ENCODE data around the gene CAAP1.

Gene CAAP1

GRCh38 chr9:26925609-26926008 is 33.0 kb upstream of the CAAP1 start:
- TF ChIP-seq CTCF (IDR thresholded peaks at IDR 0.05; ENCODE audit: borderline replicate concordance, control extremely low read depth, extremely low read depth, insufficient read depth, missing control alignments): no peak
- DNase-seq (ENCODE audit: low spot score): no peak
- in situ Hi-C loops (cut with MboI; ENCODE audit: low sequenced_read_pairs, unreplicated experiment): no loop called here

GRCh38 chr9:26919698-26920097 is 27.1 kb upstream of the CAAP1 start:
- DNase-seq (ENCODE audit: low spot score): no peak
- in situ Hi-C loops (cut with MboI; ENCODE audit: low sequenced_read_pairs, unreplicated experiment): no loop called here
- no peak for TF ChIP-seq CTCF (IDR thresholded peaks at IDR 0.05; ENCODE audit: borderline replicate concordance, control extremely low read depth, extremely low read depth, insufficient read depth, missing control alignments)

GRCh38 chr9:26913138-26913668 is 20.6 kb upstream of the CAAP1 start:
- no peak for DNase-seq (ENCODE audit: low spot score)
- no peak for TF ChIP-seq CTCF (IDR thresholded peaks at IDR 0.05; ENCODE audit: borderline replicate concordance, control extremely low read depth, extremely low read depth, insufficient read depth, missing control alignments)
- in situ Hi-C loops (cut with MboI; ENCODE audit: low sequenced_read_pairs, unreplicated experiment): no loop called here

- TF ChIP-seq CTCF (IDR thresholded peaks at IDR 0.05; ENCODE audit: borderline replicate concordance, control extremely low read depth, extremely low read depth, insufficient read depth, missing control alignments): no peak
- no peak for DNase-seq (ENCODE audit: low spot score)
- in situ Hi-C loops (cut with MboI; ENCODE audit: low sequenced_read_pairs, unreplicated experiment): no loop called here
Measured at GRCh38 chr9:26904671-26905070, 12.1 kb upstream of the CAAP1 start.

GRCh38 chr9:26904070-26904469 is 11.5 kb upstream of the CAAP1 start:
- no peak for TF ChIP-seq CTCF (IDR thresholded peaks at IDR 0.05; ENCODE audit: borderline replicate concordance, control extremely low read depth, extremely low read depth, insufficient read depth, missing control alignments)
- in situ Hi-C loops (cut with MboI; ENCODE audit: low sequenced_read_pairs, unreplicated experiment): no loop called here
- DNase-seq (ENCODE audit: low spot score): no peak

- no peak for DNase-seq (ENCODE audit: low spot score)
- TF ChIP-seq CTCF (IDR thresholded peaks at IDR 0.05; ENCODE audit: borderline replicate concordance, control extremely low read depth, extremely low read depth, insufficient read depth, missing control alignments): no peak
- in situ Hi-C loops (cut with MboI; ENCODE audit: low sequenced_read_pairs, unreplicated experiment): no loop called here
Measured at GRCh38 chr9:26893030-26893676, 551 bp upstream of the CAAP1 start.
